ENCODE results near the gene BAX.

The BAX gene

GRCh38 chr19:48928164-48929025 is 26.3 kb upstream of the BAX start:
- no peak for DNase-seq (ENCODE audit: low read depth in 3 of 3, low spot score in 1 of 3)

DNA sequence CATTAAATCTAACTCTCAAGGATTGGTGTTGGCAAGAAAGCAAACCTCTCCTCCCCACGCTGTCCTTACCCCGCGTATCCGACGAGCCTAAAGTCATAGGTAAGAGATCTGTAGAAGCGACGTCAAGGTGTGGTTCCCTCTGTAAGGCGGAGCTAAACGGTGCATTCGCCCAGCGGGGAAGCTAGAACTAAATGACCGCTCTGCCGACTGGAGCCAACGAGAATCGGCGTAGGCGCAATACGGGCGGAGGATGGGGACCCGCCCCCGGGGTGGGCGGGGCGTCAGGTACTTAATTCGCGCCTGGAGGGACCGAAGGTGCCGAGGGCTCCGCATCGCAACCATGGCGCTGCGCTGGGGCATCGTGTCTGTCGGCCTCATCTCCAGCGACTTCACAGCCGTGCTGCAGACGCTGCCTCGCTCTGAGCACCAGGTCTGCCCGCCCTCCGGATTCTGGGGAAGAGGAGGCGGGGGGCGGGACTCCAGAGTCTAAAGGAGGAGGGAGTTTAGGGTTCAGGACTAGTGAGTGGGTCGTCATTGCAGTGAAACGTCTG is 21.2 kb upstream of the BAX start, which contains the start of gene DHDH:
Gene DHDH (plus strand): TSS at position 318 of the 551 bp plus-strand sequence. CDS start 23 bp downstream, at position 341.
- DNase-seq (ENCODE audit: low read depth in 3 of 3, low spot score in 1 of 3) = peak; percentile 60 to 66 (median 61)

DNA sequence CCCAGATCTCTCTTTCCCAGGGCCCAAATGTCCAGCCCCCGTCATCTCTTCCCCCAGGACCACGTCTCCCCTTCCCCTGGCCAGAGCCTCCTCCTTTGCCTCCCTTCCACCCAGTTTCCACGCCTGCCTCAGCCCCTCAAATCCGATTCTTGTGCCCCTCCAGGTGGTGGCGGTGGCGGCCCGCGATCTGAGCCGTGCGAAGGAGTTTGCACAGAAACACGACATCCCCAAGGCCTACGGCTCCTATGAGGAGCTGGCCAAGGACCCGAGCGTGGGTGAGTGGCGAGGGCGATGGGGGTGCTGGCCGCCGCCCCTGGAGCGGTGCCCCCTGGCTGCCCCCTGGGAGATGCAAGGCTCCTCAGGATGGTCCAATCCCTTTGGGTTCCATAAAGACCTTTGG is 19.8 kb upstream of the BAX start:
- DNase-seq (ENCODE audit: low read depth in 3 of 3, low spot score in 1 of 3) = no peak

DNA sequence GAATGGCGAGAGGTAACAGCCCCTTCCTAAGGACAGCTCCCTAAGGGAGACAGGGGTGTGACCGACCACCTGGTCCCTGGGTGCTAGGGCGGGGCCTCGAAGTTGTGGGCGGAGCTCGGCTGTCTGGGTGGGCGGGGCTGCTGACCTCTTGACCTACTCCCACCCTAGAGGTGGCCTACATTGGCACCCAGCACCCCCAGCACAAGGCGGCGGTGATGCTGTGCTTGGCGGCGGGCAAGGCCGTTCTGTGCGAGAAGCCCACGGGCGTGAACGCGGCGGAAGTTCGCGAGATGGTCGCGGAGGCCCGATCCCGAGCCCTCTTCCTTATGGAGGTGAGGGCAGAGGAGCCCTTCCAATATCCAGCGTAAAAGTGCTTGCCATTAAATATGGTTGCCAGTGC is 18.8 kb upstream of the BAX start:
- DNase-seq (ENCODE audit: low read depth in 3 of 3, low spot score in 1 of 3) = no peak

- DNase-seq (ENCODE audit: low read depth in 3 of 3, low spot score in 1 of 3) = no peak
Observed at GRCh38 chr19:48938256-48938655, 16.4 kb upstream of the BAX start.

GRCh38 chr19:48940902-48941301 is 13.8 kb upstream of the BAX start:
- DNase-seq (ENCODE audit: low read depth in 3 of 3, low spot score in 1 of 3) = no peak

- no peak for DNase-seq (ENCODE audit: low read depth in 3 of 3, low spot score in 1 of 3)
Observed at GRCh38 chr19:48943081-48943480, 11.6 kb upstream of the BAX start.

GRCh38 chr19:48945415-48945814 is 9.3 kb upstream of the BAX start:
- DNase-seq (ENCODE audit: low read depth in 3 of 3, low spot score in 1 of 3) = no peak

DNA sequence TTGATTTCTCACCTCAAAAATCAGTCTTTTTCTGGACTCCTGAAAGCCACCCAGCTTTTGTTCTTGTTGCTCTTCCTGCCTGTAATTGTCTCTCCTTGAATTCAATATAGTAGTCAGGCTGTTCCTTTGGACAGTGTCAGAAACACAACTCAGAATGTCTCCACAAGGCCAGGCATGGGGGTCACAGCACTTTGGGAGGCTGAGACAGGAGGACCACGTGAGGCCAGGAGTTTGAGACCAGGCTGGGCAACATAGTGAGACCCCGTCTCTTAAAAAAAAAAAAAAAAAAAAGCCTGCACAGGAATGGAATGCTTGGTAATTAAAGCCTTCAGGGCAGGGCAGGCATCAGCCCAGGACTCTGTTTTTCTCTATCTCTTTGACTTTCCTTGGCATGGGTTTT is 8.9 kb upstream of the BAX start:
- DNase-seq (ENCODE audit: low read depth in 3 of 3, low spot score in 1 of 3) = no peak

DNA sequence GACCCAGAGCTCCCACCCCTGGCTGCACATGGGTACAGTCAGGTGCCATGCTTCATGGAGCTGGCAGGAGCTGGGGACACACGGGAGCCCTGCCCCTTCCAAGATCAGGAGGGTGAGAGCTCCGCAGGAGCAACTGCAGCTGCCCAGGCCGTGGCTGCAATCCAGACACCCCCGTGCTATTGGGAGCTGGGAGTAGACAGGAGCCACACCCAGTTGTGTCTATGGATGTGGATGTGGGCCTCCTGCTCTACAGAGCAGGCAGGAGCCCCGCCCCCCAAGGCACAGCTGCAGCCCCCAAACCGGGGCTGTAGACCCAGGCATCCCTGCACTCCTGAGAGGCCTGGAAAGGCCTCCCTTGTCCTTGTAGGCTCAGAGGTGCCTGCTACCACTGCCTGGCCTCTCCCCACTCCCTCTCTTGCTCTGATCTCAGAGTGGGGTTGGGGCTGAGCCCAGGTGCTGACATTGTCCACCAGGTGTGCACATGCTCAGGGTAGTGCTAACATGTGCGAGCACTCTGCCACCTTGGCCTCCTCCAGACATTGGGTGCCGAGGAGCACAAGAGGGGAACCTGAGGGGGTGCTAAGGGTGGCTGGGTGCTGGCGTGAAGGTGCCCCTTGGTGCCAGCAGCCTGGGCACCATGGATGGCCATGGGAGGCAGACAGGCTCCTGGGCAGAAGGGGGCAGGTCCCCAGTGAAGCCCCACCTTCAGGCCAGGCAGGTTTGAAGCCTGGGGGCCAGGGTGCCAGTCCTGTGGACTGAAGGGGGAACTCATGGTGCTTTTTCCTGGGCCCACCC is 8.0 kb upstream of the BAX start:
- no peak for DNase-seq (ENCODE audit: low read depth in 3 of 3, low spot score in 1 of 3)

- DNase-seq (ENCODE audit: low read depth in 3 of 3, low spot score in 1 of 3) = no peak
Observed at GRCh38 chr19:48947258-48947542, 7.5 kb upstream of the BAX start.

DNA sequence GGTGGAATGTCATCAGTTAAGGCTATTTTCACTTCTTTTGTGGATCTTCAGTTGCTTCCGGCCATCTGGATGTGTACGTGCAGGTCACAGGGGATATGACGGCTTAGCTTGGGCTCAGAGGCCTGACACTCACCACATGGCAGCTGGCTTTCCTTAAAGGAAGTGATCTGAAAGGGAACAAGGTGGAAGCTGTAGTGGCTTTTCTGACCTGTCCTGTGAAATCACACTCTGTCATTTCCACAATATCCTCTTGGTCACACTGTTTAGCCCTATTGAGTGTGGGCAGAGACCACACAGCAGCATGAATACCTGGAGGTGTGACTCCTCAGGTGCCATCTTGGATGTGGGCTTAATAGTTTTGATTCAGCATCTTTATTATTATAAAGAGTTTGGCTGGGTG is 4.5 kb upstream of the BAX start:
- DNase-seq (ENCODE audit: low read depth in 3 of 3, low spot score in 1 of 3) = no peak

DNA sequence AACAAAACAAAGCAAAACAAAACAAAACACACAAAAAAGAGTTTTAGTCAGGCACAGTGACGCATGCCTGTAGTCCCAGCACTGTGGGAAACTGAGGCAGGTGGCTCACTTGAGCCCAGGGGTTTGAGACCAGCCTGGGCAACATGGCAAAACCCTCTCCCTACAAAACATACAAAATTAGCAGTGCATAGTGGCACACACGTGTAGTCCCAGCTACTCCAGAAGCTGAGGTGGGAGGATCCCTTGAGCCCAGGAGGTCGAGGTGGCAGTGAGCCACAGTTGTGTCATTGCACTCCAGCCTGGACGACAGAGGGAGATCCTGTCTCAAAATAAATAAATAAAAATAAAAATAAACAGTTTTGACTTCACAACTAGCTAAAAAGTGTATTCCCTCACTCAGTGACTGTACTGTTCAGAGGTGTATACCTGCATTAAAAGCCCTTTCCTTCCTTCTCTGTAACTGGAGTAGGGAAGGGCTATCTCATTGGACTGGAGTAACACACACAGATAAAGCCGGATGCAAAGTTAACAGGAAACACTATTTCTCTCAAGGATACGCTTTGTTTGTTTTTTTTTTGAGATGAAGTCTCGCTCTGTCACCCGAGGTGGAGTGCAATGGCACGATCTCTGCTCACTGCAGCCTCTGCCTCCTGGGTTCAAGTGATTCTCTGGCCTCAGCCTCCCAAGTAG is 3.7 kb upstream of the BAX start:
- no peak for DNase-seq (ENCODE audit: low read depth in 3 of 3, low spot score in 1 of 3)

GRCh38 chr19:48953141-48953540 is 1.5 kb upstream of the BAX start:
- DNase-seq (ENCODE audit: low read depth in 3 of 3, low spot score in 1 of 3) = no peak

GRCh38 chr19:48953990-48954594 is 583 bp upstream of the BAX start:
- DNase-seq (ENCODE audit: low read depth in 3 of 3, low spot score in 1 of 3) = no peak

DNA sequence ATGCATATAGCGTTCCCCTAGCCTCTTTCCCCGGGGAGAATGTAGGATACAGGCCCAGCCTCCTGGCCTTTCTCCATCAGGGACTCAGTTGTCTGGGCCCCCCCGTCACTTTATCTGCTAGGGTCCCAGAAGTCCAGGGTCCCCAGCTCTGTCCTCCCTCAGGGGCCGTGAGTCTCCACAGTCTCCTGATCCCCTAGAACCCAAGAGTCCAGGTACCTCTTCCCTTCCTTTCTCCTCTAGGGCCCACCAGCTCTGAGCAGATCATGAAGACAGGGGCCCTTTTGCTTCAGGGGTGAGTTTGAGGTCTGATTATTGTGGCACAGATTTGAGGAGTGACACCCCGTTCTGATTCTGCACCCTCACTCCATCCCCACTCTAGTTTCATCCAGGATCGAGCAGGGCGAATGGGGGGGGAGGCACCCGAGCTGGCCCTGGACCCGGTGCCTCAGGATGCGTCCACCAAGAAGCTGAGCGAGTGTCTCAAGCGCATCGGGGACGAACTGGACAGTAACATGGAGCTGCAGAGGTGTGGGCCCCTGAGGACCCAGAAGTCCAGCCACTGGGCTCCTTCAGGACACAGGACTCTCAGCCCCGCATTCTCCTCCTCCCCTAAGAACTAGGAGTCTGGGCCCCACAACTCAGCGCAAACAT is 758 bp downstream of the BAX start:
- no peak for DNase-seq (ENCODE audit: low read depth in 3 of 3, low spot score in 1 of 3)

DNA sequence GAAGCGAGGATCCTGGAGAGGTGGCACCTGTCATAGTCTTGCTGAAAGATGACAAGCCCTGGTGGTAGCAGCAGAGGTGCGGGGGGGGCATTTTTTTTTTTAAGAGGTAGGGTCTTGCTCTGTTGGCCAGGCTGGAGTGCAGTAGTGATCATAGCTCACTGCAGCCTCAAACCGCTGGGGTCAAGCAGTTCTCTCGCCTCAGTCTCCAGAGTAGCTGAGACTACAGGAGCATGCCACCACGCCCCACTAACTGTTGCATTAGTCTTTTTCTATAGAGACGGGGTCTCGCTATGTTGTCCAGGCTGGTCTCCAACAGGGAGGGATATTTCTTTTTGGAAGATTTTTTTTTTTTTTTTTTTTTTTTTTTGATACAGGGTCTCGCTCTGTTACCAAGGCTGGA is 3.3 kb downstream of the BAX start:
- DNase-seq (ENCODE audit: low read depth in 3 of 3, low spot score in 1 of 3) = no peak

DNA sequence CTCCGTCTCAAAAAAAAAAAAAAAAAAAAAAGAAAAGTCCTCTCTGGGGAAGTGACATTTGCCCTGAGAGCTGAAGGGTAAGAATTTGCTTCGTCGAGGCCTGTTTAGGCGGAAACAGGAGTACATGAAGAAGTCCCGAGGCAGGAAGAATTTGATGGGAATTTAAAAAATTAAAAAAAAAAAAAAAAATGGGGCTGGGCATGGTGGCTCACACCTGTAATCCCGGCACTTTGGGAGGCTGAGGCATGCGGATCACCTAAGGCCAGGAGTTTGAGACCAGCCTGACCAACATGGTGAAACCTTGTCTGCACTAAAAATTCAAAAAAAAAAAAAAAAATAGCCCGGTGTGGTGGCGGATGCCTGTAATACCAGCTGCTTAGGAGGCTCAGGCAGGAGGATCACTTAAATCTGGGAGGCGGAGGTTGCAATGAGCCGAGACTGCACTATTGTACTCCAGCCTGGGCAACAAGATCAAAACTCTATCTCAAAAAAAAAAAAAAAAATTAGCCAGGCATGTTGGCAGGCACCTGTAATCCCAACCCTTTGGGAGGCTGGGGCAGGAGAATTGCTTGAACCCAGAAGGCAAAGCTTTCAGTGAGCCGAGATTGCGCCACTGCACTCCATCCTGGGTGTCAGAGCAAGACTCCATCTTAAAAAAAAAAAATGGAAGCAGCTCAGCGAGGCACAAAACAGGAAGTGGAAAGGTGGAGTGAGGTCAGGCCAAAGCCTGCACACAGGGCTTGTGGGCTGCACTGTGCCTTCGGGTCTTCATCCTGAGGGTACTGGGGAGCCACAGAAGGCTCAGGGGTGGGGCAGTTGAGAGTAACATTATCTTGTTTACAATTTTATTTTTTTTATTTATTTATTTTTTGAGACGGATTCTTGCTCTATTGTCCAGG is 4.9 kb downstream of the BAX start:
- no peak for DNase-seq (ENCODE audit: low read depth in 3 of 3, low spot score in 1 of 3)

GRCh38 chr19:48961051-48961649 is 6.5 kb downstream of the BAX start:
- no peak for DNase-seq (ENCODE audit: low read depth in 3 of 3, low spot score in 1 of 3)

All from stimulated activated CD4-positive, alpha-beta T cell treated with anti-CD3 and anti-CD28 coated beads, TNF-alpha, amount 100 ng/mL, for 1 hour (primary cell).